ENCODE measurements around the gene KIFC1.

KIFC1 gene

DNA sequence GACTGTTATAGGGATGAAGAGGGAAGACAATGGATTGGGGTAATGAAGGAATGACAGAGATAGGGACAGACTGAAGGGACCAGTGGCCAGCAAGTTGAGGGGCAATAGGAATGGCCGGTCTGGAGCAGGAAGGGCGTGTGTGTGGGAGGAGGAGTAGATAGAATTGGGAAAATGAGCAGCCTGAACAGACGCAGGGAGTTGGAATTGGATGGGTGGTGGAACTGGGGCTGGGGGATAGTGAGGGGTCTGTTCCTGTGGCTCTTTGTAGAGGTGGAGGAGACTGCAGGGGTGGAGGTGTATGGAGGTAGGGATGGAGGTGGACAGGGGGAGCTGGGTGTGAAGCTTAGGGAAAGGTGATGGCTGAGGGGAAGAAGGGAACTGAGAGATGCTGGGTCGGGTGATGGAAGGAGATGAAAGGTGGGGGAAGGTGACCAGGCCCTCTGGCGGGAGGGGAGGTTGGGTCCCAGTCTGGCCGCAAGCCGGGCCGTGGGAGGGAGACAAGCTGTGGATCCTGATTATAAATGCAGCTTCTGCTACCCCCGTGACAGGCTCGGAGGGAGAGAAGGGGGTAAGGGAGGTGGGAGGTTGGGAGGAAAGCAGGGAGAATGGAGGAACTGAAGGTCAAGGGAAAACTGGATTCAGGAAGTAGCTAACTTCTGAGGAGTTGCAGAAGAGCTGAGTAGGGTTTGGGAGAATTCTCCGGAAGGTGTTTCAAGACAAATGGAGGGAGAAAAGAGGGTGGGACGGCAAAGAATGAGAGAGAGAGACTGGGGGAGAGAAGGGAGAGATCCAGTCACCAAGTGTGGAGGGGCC lies 33.4 kb downstream of the KIFC1 start:
- no peak for DNase-seq (ENCODE audit: low read depth in 1 of 2, low spot score in 1 of 2)

- peak; percentile 57 to 63 for DNase-seq (ENCODE audit: low read depth in 1 of 2, low spot score in 1 of 2)
These were observed 34.3 kb downstream of the KIFC1 start for GRCh38 chr6:33425668-33426577.

DNA sequence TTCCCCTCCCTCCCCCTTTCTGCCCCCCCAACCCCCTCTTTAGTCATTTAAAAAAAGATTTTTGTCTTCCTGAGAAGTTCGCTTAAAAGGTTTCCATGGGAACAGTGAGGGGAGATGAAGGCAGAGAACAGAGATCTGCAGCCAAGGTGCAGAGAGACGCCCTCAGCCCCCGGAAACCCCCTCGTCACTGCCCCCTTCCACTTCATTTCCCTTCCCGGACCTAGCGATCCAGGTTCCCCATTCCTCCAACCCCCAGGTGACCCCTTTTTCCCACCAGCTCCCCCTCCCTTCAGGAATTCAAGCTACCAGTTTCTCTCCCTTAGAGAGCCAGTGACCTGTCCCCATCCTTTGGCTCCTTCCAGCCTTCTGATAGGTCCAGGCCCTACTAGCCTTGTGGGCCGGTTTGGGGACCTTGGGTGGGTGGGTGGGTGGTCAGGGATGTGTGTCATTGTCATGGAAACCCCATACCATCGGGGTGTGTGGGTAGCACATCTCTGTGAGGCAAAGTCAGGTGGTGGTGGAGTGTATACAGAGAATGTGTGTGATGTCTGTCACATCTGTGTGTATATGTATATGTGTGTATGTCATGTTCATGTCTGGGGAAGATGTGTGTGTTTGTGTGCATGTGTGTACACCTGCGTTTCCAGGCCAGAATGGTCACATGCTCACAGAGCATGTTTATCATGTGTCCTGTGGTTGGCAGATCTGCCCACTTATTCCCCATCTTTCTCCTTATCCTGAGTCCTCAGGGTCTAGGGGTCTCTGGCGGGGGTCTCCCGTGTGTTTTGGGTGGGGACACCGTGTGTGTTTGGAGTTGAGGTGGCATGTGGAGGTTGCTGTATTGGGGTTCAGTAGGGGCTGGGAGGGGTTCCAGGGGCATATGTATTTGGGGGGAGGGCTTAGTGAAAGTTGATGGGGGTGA lies 35.2 kb downstream of the KIFC1 start:
- no peak for DNase-seq (ENCODE audit: low read depth in 1 of 2, low spot score in 1 of 2)

DNA sequence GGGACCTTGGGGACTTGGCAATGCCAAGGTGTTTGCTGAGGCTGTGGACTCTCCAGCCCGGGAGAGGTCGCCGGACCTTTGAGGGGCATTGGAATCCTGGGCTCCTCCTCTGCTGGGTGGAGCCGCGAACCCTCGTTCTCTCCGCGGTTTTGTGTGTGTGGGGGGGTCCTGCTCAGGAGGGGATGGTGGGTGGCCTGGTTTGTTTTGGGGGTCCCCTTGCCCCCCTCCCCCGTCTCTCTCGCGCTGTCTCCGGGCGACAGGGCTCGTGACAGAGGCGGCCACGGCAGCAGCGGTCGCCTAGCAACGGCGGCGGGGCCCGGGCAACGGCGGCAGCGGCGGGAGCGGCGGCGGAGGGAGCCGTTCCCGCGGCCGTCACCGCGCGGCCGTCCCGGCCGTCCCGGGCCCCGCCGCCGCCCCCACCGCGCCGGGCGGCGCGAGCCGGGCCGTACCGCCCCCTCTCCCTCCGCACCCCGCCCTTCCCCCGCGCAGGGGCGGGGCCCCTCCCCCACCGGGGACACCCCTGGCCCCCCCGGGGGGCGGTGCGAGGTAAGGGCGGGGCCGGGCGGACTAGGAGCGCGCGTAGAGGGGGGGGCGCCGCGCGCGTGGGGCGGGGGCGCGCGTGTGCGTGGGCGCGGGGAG lies 36.1 kb downstream of the KIFC1 start:
- DNase-seq (ENCODE audit: low read depth in 1 of 2, low spot score in 1 of 2) = no peak

DNA sequence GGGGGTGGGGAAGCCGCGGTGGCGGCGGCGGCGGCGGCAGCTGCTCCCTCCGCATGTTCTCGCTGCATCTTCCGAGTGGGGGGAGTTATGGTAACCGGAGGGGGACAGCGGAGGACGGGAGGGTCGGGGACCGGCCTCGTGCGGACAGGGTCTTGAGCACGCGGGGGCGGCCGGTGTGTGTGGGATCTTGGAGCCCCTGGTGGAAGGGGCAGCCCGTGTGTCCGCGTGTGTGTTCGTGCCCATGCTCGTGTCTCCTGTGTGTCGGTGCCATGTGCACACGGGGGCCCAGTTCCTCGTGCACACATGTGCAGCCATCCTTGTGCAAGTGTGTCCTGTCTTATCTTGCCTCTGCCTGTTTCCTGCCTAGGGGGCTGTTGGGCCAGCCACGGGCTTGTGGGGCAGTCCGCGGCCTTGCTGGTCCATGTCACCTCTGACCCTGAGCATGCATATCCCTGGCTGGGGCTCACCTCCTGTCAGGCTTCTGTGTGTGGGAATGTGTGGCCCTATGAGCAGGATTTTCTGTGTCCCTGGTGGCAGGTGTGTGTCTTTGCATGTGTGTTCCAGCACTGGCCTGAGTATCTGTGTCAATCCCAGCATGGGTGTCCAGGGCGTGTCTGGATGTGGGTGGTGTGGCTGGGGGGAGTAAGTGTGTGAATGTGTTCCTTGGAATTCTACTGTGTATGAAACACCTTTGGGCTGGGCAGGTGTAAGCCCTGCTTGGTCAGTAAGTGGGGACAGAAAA lies 36.8 kb downstream of the KIFC1 start:
- DNase-seq (ENCODE audit: low read depth in 1 of 2, low spot score in 1 of 2) = peak in 1 of 2 donors; percentile 33

GRCh38 chr6:33428966-33429749 lies 37.5 kb downstream of the KIFC1 start:
- no peak for DNase-seq (ENCODE audit: low read depth in 1 of 2, low spot score in 1 of 2)

DNA sequence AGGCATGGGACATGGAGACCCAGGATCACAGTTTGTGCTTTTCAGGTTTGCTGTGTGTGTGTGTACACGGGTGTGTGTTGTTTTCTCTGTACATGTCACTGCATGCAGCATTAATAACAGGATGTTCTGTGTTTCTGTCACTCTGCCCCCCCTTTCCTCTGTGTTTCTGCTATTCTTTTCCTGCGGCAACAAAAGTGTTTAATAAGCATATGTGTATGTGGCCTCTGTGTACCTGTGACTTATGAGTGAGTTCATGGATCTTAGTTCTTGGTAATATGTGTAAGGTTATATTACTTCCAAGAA lies 38.1 kb downstream of the KIFC1 start:
- no peak for DNase-seq (ENCODE audit: low read depth in 1 of 2, low spot score in 1 of 2)

DNA sequence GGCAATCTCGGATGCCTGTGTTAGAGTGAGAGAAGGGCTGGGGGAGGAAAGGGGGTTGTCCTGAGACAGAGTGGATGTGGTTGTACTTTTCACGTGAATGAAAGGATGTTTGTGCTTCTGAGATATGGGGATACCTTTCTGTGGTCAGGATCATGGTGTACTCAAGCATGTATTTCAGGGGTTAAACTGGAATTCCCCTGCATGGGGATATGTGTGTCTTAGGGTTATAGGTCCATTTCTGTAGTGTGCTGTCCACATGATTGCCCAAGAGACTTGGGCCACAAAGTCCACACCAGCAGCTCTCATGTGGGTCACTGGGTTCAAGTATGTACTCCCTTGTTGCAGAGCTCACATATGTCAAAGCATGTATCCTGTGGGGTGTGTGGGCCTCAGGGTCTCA lies 38.7 kb downstream of the KIFC1 start:
- no peak for DNase-seq (ENCODE audit: low read depth in 1 of 2, low spot score in 1 of 2)

GRCh38 chr6:33430991-33431879 lies 39.6 kb downstream of the KIFC1 start:
- DNase-seq (ENCODE audit: low read depth in 1 of 2, low spot score in 1 of 2) = peak; percentile 46 to 71

GRCh38 chr6:33431880-33432541 lies 40.4 kb downstream of the KIFC1 start:
- DNase-seq (ENCODE audit: low read depth in 1 of 2, low spot score in 1 of 2) = no peak

DNA sequence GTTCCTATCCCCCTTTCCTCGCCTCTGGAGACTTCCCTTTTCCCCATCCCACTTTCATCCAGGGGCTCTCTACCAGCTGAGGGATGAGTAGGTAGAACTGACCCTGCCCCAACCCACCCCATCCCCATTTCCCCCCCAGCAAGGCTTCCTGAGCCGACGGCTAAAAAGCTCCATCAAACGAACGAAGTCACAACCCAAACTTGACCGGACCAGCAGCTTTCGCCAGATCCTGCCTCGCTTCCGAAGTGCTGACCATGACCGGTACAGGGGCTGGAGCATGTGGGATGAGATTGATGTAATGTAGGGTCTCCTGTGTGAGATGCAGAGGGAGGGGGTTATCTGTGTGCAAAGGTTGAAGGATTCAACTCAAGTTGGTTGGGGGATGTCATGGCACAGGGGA lies 40.9 kb downstream of the KIFC1 start:
- no peak for DNase-seq (ENCODE audit: low read depth in 1 of 2, low spot score in 1 of 2)

GRCh38 chr6:33433001-33433543 lies 41.4 kb downstream of the KIFC1 start:
- DNase-seq (ENCODE audit: low read depth in 1 of 2, low spot score in 1 of 2) = no peak

DNA sequence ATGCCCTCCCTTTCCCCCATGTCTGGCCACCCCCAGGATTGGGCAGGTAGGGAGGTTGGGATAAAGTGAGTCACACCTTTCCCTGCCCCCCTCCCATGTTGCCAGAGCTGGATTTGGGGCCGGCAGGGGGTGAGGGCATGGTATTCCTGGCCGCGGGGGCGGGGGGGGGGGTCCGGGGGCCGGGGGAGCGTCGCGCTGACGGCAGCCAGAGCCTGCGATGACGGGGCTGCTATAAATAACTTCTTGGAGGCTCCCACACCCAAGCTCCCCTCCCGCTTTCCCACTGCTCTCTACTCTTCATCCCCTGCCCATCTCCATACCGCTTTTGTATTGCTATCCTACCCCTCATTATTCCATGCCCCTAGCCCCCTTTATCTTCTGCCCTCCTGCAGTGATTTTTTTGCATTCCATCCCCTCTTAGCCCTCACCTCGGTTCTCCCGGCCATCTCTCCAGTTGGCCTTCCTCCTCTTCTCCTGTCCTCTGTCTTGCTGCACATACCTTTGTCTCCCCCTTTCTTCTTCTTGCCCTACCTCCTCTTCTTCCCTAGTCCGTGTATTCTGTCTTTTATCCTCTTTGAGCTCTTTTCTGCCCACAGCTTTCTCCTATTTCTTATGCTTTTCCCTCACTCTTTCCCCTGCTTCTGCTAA lies 42.0 kb downstream of the KIFC1 start:
- no peak for DNase-seq (ENCODE audit: low read depth in 1 of 2, low spot score in 1 of 2)

GRCh38 chr6:33434961-33435360 lies 43.3 kb downstream of the KIFC1 start:
- DNase-seq (ENCODE audit: low read depth in 1 of 2, low spot score in 1 of 2) = no peak

DNA sequence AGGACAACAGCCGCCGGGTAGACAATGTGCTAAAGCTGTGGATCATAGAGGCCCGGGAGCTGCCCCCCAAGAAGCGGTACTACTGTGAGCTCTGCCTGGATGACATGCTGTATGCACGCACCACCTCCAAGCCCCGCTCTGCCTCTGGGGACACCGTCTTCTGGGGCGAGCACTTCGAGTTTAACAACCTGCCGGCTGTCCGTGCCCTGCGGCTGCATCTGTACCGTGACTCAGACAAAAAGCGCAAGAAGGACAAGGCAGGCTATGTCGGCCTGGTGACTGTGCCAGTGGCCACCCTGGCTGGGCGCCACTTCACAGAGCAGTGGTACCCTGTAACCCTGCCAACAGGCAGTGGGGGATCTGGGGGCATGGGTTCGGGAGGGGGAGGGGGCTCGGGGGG lies 46.0 kb downstream of the KIFC1 start:
- DNase-seq (ENCODE audit: low read depth in 1 of 2, low spot score in 1 of 2) = no peak

- no peak for DNase-seq (ENCODE audit: low read depth in 1 of 2, low spot score in 1 of 2)
These were observed 47.5 kb downstream of the KIFC1 start for GRCh38 chr6:33438978-33439594.
